ENCODE results near the gene C4orf17. TPM values are rescaled to one million over a fixed set of nuclear protein-coding genes. Genes with fewer than 3 reads are reported as not detected.

C4orf17 gene
- polyA plus RNA-seq (2012; rRNA removed): not detected in 2 replicates
- not detected in 2 replicates for polyA plus RNA-seq (2012; cell fraction: cytosol; rRNA removed)
- polyA plus RNA-seq (2012; cell fraction: nucleus; rRNA removed): not detected in 2 replicates

DNA sequence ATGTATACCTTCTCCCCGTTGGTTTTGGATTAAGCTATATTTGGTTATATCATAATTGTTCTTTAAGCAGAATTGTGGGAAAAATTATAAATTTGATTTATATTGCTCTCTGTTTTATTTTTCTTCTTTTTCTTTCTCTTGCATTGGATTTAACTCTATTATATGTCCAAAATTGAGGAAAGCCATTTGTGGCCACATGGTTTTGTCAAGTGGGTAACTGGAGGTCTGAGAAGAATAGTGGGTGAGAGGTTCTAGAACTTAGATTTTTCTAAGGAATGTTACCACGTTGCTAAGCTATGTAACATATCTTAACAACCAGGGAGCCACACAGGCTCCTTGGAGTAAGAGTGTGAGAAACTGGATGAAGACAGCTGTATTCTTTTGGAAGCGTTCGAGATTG is at the start of gene C4orf17:
C4orf17 (plus strand) TSS at position 301 of the 400 bp plus-strand sequence. CDS start 2,061 bp downstream, outside the sequence.
- 42% methylated on average over 4 of the region's 4 CpGs for WGBS (ENCODE audit: low lambda C conversion rate)
- DNase-seq: no peak
- Histone ChIP-seq H3K9me3 (no peaks in the 10 kb centered on the region), H3K4me2 (no peak within 1 kb of the TSS), H3K9me2 (no peaks in the 10 kb centered on the region), H3K9ac (no peak within 1 kb of the TSS), H3K36me3 (replicated peaks in 1 of 2; ENCODE audit: control insufficient read depth in 1 of 2, insufficient read depth in 2 of 2, low read length in 1 of 2) (no peaks in the 10 kb centered on the region), H3K27ac (ENCODE audit: low read depth in 2 of 2, low read length in 1 of 2) (no peak within 1 kb of the TSS), H3K27me3 (ENCODE audit: insufficient read depth) (no peaks in the 10 kb centered on the region), H2AFZ (ENCODE audit: low read depth) (no peak within 1 kb of the TSS), H3K4me3 (ENCODE audit: low read depth in 2 of 2, low read length in 1 of 2) (no peak within 1 kb of the TSS), H3K4me1 (ENCODE audit: control insufficient read depth in 1 of 2, insufficient read depth in 2 of 2, low read depth in 1 of 2, low read length in 1 of 2) (no peaks in the 10 kb centered on the region), H3F3A (replicated peaks; ENCODE audit: insufficient read depth) (no peaks in the 10 kb centered on the region), H4K20me1 (ENCODE audit: insufficient read depth) (no peaks in the 10 kb centered on the region), H3K79me2 (ENCODE audit: insufficient read depth) (no peaks in the 10 kb centered on the region)
- ChIA-PET POLR2A (no interaction called here), CTCF (interaction anchor here (1.1 kb wide), 1 partner anchor 20 kb away, joined by 4 read pairs; no protein-coding TSS in a partner anchor)
- TF ChIP-seq, protein P1, sequence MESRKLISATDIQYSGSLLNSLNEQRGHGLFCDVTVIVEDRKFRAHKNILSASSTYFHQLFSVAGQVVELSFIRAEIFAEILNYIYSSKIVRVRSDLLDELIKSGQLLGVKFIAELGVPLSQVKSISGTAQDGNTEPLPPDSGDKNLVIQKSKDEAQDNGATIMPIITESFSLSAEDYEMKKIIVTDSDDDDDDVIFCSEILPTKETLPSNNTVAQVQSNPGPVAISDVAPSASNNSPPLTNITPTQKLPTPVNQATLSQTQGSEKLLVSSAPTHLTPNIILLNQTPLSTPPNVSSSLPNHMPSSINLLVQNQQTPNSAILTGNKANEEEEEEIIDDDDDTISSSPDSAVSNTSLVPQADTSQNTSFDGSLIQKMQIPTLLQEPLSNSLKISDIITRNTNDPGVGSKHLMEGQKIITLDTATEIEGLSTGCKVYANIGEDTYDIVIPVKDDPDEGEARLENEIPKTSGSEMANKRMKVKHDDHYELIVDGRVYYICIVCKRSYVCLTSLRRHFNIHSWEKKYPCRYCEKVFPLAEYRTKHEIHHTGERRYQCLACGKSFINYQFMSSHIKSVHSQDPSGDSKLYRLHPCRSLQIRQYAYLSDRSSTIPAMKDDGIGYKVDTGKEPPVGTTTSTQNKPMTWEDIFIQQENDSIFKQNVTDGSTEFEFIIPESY (IDR thresholded peaks at IDR 0.05; ENCODE audit: borderline replicate concordance, low read depth): no peak
- TF ChIP-seq, protein P2, sequence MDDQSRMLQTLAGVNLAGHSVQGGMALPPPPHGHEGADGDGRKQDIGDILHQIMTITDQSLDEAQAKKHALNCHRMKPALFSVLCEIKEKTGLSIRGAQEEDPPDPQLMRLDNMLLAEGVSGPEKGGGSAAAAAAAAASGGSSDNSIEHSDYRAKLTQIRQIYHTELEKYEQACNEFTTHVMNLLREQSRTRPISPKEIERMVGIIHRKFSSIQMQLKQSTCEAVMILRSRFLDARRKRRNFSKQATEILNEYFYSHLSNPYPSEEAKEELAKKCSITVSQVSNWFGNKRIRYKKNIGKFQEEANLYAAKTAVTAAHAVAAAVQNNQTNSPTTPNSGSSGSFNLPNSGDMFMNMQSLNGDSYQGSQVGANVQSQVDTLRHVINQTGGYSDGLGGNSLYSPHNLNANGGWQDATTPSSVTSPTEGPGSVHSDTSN (IDR thresholded peaks at IDR 0.05): no peak
- no peak for TF ChIP-seq RFX5 (IDR thresholded peaks at IDR 0.05; ENCODE audit: low read length)
- TF ChIP-seq MXI1 (IDR thresholded peaks at IDR 0.05; ENCODE audit: low read depth, low read length): no peak
- no peak for TF ChIP-seq GATA2 (CRISPR knock-in tag; IDR thresholded peaks at IDR 0.05)
- TF ChIP-seq TEAD4 (IDR thresholded peaks at IDR 0.05; ENCODE audit: borderline replicate concordance, insufficient read depth): no peak
- no peak for TF ChIP-seq SMC3 (IDR thresholded peaks at IDR 0.05; ENCODE audit: low read depth, low read length)
- TF ChIP-seq TCF12 (IDR thresholded peaks at IDR 0.05): no peak
- TF ChIP-seq FOXJ3 (CRISPR knock-in tag; IDR thresholded peaks at IDR 0.05): no peak
- TF ChIP-seq POLR2AphosphoS5 (IDR thresholded peaks at IDR 0.05; ENCODE audit: low read depth, low read length): no peak
- TF ChIP-seq, protein P3, sequence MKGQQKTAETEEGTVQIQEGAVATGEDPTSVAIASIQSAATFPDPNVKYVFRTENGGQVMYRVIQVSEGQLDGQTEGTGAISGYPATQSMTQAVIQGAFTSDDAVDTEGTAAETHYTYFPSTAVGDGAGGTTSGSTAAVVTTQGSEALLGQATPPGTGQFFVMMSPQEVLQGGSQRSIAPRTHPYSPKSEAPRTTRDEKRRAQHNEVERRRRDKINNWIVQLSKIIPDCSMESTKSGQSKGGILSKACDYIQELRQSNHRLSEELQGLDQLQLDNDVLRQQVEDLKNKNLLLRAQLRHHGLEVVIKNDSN (IDR thresholded peaks at IDR 0.05; ENCODE audit: borderline replicate concordance, low read depth): no peak
- TF ChIP-seq RCOR1 (IDR thresholded peaks at IDR 0.05; ENCODE audit: low read length): no peak
- no peak for TF ChIP-seq YY1 (IDR thresholded peaks at IDR 0.05; ENCODE audit: low read depth)
- no peak for TF ChIP-seq RAD21 (IDR thresholded peaks at IDR 0.05; ENCODE audit: low read length)
- TF ChIP-seq CHD2 (IDR thresholded peaks at IDR 0.05; ENCODE audit: low read length, partially characterized antibody): no peak
- no peak for TF ChIP-seq SIN3A (IDR thresholded peaks at IDR 0.05; ENCODE audit: borderline replicate concordance, low read depth, low read length)
- no peak for TF ChIP-seq FOSL2 (IDR thresholded peaks at IDR 0.05; ENCODE audit: borderline replicate concordance, low read depth)
- TF ChIP-seq JUND (IDR thresholded peaks at IDR 0.05): no peak

Data from SK-N-SH (cell line).